GM13976 (cell line): Measurements from ENCODE around the gene EIF4E1B.

ENCODE experiments used
- DNase-seq: peaks from one replicate; pipeline ENCODE4 v3.0.0; 2012; ENCODE audit warnings: low spot score
- CTCF ChIP-seq: IDR thresholded peaks from 2 replicates; pipeline ENCODE4 v1.5.1; 2012; ENCODE audit warnings: borderline replicate concordance, mild to moderate bottlenecking; ENCODE audit not compliant: insufficient read depth; ENCODE audit errors: extremely low read depth, missing control alignments, control extremely low read depth
- in situ Hi-C: fragments of 300-500 bp; cut with MboI; formaldehyde crosslinking; loops from one replicate; pipeline ENCODE4 v1.12.0; 2022; ENCODE audit warnings: low sequenced_read_pairs, mixed read lengths, inconsistent platforms; ENCODE audit not compliant: unreplicated experiment

The EIF4E1B gene

GRCh38 chr5:176619569-176620332 lies 10.7 kb upstream of the EIF4E1B start:
- no peak for TF ChIP-seq CTCF
- in situ Hi-C loops: no loop called here
- no peak for DNase-seq

- TF ChIP-seq CTCF: no peak
- DNase-seq: no peak
- in situ Hi-C loops: no loop called here
Observed at GRCh38 chr5:176620333-176620981, 10.0 kb upstream of the EIF4E1B start.

GRCh38 chr5:176621661-176622079 lies 8.8 kb upstream of the EIF4E1B start:
- in situ Hi-C loops: no loop called here
- TF ChIP-seq CTCF: no peak
- no peak for DNase-seq

DNA sequence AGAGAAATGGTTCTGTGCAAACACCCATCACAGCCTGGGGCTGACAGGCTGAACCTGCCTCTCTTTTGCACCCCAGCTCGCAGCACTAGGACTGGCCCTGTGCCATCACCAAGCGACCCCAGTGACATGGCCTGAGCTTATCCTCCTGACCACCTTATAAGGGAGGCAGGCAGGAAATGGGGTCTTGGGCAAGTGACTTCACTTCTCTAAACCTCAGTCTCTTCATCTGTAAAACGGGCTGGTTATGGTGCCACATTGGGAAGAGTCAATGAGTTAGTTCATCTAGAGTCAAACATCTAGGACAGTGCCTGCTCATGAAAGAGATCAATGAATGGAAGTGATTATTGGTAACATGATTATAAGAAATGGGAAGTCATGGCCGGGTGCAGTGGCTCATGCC lies 6.3 kb upstream of the EIF4E1B start:
- in situ Hi-C loops: no loop called here
- DNase-seq: no peak
- TF ChIP-seq CTCF: no peak

DNA sequence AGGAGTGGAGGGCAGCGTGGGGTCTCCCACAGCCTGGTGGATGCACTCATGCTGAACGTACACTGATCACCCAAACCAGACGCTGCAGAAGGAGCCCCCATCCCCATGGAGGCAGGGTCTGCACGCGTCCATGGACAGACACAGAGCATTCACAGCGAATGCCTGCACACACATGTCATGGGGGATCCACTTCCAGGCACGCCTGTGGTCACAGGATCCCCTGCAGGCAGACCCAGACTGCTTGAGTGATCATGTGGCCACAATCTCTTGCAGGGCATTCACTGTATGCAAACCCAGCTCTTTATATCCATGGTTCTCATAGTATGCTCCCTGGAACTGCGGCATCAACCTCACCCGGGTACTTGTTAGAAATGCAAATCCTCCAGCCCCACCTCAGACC lies 5.5 kb upstream of the EIF4E1B start:
- no peak for TF ChIP-seq CTCF
- in situ Hi-C loops: no loop called here
- DNase-seq: no peak

GRCh38 chr5:176625512-176625911 lies 5.0 kb upstream of the EIF4E1B start:
- no peak for DNase-seq
- no peak for TF ChIP-seq CTCF
- in situ Hi-C loops: no loop called here
